Fibroblast of lung (primary cell): ENCODE measurements around the gene C6orf141. TPM values are rescaled to one million over a fixed set of nuclear protein-coding genes. Genes with fewer than 3 reads are reported as not detected.
A peak's percentile ranks its signal among the peaks of the same experiment; 100 is the strongest.

Experiments
- DNase-seq, 2 donors: peaks; one replicate each; pipeline versions ENCODE4 v3.0.0 to v3.0.0-alpha.2; 2010; ENCODE audit warnings: low read depth in 2 of 2
- H2AFZ ChIP-seq: 2 replicates; pipeline ENCODE4 v1.5.1; 2012; ENCODE audit warnings: low read length, control low read depth, inconsistent platforms
- H3K27ac ChIP-seq: 2 replicates; pipeline ENCODE4 v1.5.1; 2011; ENCODE audit warnings: low read length, control low read depth; ENCODE audit not compliant: insufficient read depth
- H3K27me3 ChIP-seq: 2 replicates; pipeline ENCODE4 v1.5.1; 2011; ENCODE audit warnings: mild to moderate bottlenecking, low read length; ENCODE audit not compliant: control insufficient read depth, insufficient read depth
- H3K36me3 ChIP-seq: 2 replicates; pipeline ENCODE4 v1.5.1; 2011; ENCODE audit warnings: low read length; ENCODE audit not compliant: control insufficient read depth, insufficient read depth
- H3K4me1 ChIP-seq: 2 replicates; pipeline ENCODE4 v1.5.1; 2011; ENCODE audit warnings: low read length; ENCODE audit not compliant: control insufficient read depth, insufficient read depth; ENCODE audit errors: extremely low read depth
- H3K4me2 ChIP-seq: 2 replicates; pipeline ENCODE4 v1.5.1; 2011; ENCODE audit warnings: low read length, control low read depth; ENCODE audit not compliant: insufficient read depth; ENCODE audit errors: extremely low read depth
- H3K4me3 ChIP-seq, 4 experiments: fragments of 200-600 bp in 1 of 4; sonication (generic) in 1 of 4; replicated peaks in 1 of 4; 2 replicates each; pipeline ENCODE4 v1.5.1; 2011 to 2016; ENCODE audit warnings: low read length in 4 of 4, low read depth in 3 of 4, mild to moderate bottlenecking in 3 of 4, control low read depth in 2 of 4, inconsistent platforms in 1 of 4, mixed read lengths in 1 of 4; ENCODE audit not compliant: insufficient read depth in 1 of 4; ENCODE audit errors: control extremely low read depth in 1 of 4
- H3K79me2 ChIP-seq: 2 replicates; pipeline ENCODE4 v1.5.1; 2012; ENCODE audit warnings: mild to moderate bottlenecking, low read length, inconsistent platforms; ENCODE audit not compliant: control insufficient read depth, insufficient read depth
- H3K9ac ChIP-seq: 2 replicates; pipeline ENCODE4 v1.5.1; 2011; ENCODE audit warnings: mild to moderate bottlenecking, low read length, control low read depth; ENCODE audit not compliant: insufficient read depth
- H3K9me3 ChIP-seq: 2 replicates; pipeline ENCODE4 v1.5.1; 2012; ENCODE audit warnings: low read depth, low read length; ENCODE audit not compliant: control insufficient read depth, insufficient read depth
- H4K20me1 ChIP-seq: 2 replicates; pipeline ENCODE4 v1.5.1; 2011; ENCODE audit warnings: low read length; ENCODE audit not compliant: control insufficient read depth, insufficient read depth; ENCODE audit errors: extremely low read depth
- EZH2 ChIP-seq: IDR thresholded peaks from 2 replicates; pipeline ENCODE4 v1.5.1; 2012; ENCODE audit warnings: low read length, control low read depth, mild to moderate bottlenecking; ENCODE audit errors: missing control alignments
- polyA plus RNA-seq, 2 donors: library from polyadenylated mRNA; depleted of rRNA in 1 of 2; stranded (reverse) in 1 of 2; unstranded in 1 of 2; fragments of >200 nt; gene quantifications; 2 replicates each; pipeline ENCODE4 v1.2.1, GENCODE V29; 2011 to 2012; ENCODE audit warnings: missing spikeins in 1 of 2
- total RNA-seq: library from RNA; depleted of rRNA; stranded (reverse); fragments of >200 nt; gene quantifications from 2 replicates; pipeline ENCODE4 v1.2.1, GENCODE V29; 2014
- TF ChIP-seq, protein P1 (sequence below), 2 donors: IDR thresholded peaks in 1 of 2; conservative IDR thresholded peaks in 1 of 2; 1 replicate in 1 of 2; 2 replicates in 1 of 2; pipeline ENCODE4 v1.5.1; 2011 to 2012; ENCODE audit warnings: low read length in 2 of 2, control low read depth in 1 of 2, inconsistent platforms in 1 of 2, low read depth in 1 of 2, mild to moderate bottlenecking in 1 of 2

The C6orf141 gene
- total and polyA plus RNA-seq, 2 donors (not counting 1 experiment from before 2014, with no cell fraction given), result 0.06 to 0.33 TPM

DNA sequence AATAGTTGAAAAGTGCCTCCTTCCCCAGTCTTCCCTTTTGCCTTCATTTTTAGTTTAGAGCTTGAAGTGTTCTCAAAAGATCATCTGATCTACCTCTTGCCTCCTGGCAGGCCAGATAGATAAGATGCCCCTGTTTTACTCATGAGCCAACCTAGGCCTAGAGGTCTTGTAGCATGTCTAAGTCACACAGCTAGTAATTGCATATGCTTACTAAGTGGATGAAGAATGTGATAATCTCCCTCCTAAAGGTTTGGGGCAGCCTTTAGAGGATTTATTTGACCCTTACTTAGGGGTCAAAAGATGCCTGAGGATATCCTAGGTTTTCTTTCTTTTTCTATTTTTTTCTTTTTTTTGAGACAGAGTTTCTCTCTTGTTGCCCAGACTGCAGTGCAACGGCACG, 2.1 kb downstream of the C6orf141 start:
- Histone ChIP-seq H3K4me3 (no peak overlapping the region), H3K9ac (no peak overlapping the region), H3K4me2 (no peak overlapping the region), H3K27me3 (peaks cover 10% of the 10 kb centered on the region), H3K36me3 (no peaks in the 10 kb centered on the region), H3K27ac (no peak overlapping the region), H2AFZ (no peak overlapping the region), H3K9me3 (no peaks in the 10 kb centered on the region), H3K4me1 (no peaks in the 10 kb centered on the region), H4K20me1 (no peaks in the 10 kb centered on the region), H3K79me2 (no peaks in the 10 kb centered on the region)
- TF ChIP-seq, protein P1, sequence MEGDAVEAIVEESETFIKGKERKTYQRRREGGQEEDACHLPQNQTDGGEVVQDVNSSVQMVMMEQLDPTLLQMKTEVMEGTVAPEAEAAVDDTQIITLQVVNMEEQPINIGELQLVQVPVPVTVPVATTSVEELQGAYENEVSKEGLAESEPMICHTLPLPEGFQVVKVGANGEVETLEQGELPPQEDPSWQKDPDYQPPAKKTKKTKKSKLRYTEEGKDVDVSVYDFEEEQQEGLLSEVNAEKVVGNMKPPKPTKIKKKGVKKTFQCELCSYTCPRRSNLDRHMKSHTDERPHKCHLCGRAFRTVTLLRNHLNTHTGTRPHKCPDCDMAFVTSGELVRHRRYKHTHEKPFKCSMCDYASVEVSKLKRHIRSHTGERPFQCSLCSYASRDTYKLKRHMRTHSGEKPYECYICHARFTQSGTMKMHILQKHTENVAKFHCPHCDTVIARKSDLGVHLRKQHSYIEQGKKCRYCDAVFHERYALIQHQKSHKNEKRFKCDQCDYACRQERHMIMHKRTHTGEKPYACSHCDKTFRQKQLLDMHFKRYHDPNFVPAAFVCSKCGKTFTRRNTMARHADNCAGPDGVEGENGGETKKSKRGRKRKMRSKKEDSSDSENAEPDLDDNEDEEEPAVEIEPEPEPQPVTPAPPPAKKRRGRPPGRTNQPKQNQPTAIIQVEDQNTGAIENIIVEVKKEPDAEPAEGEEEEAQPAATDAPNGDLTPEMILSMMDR (conservative IDR thresholded peaks at IDR 0.05 in 1 of 2, IDR thresholded peaks at IDR 0.05 in 1 of 2; ENCODE audit: low read depth in 1 of 2, low read length in 2 of 2), result no peak
- TF ChIP-seq EZH2, result no peak
- DNase-seq, result peak in 1 of 2 donors; percentile 17

DNA sequence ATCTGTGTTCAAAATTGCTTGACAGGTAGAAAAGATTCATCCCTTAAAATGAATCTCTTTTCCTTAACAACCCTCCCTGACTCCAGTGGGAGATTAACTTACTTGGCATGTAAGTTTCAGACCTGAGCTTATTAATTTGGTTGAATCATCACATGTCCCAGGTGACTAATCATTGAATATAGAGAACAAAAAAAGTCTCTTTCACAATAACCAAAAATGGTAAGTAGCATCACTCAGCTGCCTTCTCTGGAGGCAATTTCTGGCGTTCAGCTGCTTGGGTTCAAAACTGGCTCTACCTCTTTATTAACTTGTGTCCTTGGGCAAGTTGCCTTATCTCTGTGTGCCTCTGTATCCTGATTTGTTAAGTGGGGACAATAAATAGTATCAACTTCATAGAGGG, 2.9 kb downstream of the C6orf141 start:
- no peaks in the 10 kb centered on the region for H3K36me3 ChIP-seq
- H3K4me3 ChIP-seq, result no peak overlapping the region
- no peaks in the 10 kb centered on the region for H4K20me1 ChIP-seq
- TF ChIP-seq, protein P1 (conservative IDR thresholded peaks at IDR 0.05 in 1 of 2, IDR thresholded peaks at IDR 0.05 in 1 of 2; ENCODE audit: low read depth in 1 of 2, low read length in 2 of 2), result no peak
- no peak for TF ChIP-seq EZH2
- peak in 1 of 2 donors; percentile 84 for DNase-seq
- H3K79me2 ChIP-seq, result no peaks in the 10 kb centered on the region
- H3K27ac ChIP-seq, result no peak overlapping the region
- no peaks in the 10 kb centered on the region for H3K9me3 ChIP-seq
- peaks cover 10% of the 10 kb centered on the region for H3K27me3 ChIP-seq
- no peak overlapping the region for H3K9ac ChIP-seq
- no peaks in the 10 kb centered on the region for H3K4me1 ChIP-seq
- H3K4me2 ChIP-seq, result no peak overlapping the region
- no peak overlapping the region for H2AFZ ChIP-seq

DNA sequence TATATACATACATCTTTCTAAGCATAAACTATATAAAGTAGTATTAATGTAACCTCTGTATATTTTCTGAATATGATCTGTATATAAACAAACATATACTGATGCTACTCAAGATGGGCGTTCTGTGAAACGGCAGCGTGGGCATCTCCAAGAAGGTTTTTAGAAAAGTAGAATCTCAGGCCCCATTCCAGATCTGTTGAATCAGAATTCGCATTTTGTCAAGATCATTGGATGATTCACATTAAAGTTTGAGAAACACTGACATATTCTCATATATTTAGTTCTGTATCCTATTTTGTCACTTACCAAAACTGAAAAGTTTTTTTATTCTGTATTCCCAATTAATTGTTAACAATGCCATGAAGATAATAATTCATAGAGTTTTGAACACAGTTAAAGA, 5.5 kb downstream of the C6orf141 start:
- Histone ChIP-seq H3K27me3 (peaks cover 2% of the 10 kb centered on the region), H4K20me1 (no peaks in the 10 kb centered on the region), H3K4me1 (no peaks in the 10 kb centered on the region), H3K4me2 (no peak overlapping the region), H2AFZ (no peak overlapping the region), H3K27ac (no peak overlapping the region), H3K79me2 (no peaks in the 10 kb centered on the region), H3K36me3 (no peaks in the 10 kb centered on the region), H3K4me3 (no peak overlapping the region), H3K9me3 (no peaks in the 10 kb centered on the region), H3K9ac (no peak overlapping the region)
- peak in 1 of 2 donors; percentile 28 for DNase-seq
- TF ChIP-seq EZH2, result no peak
- TF ChIP-seq, protein P1 (conservative IDR thresholded peaks at IDR 0.05 in 1 of 2, IDR thresholded peaks at IDR 0.05 in 1 of 2; ENCODE audit: low read depth in 1 of 2, low read length in 2 of 2), result no peak
